ENCODE data around the gene PRTFDC1. TPM values are rescaled to one million over a fixed set of nuclear protein-coding genes. Genes with fewer than 3 reads are reported as not detected.

Gene PRTFDC1
- total and polyA plus RNA-seq, 2 of the 13 experiments (the other 11 are each of a cell fraction or from before 2014, with no cell fraction given): not detected

- TF ChIP-seq, protein P1, sequence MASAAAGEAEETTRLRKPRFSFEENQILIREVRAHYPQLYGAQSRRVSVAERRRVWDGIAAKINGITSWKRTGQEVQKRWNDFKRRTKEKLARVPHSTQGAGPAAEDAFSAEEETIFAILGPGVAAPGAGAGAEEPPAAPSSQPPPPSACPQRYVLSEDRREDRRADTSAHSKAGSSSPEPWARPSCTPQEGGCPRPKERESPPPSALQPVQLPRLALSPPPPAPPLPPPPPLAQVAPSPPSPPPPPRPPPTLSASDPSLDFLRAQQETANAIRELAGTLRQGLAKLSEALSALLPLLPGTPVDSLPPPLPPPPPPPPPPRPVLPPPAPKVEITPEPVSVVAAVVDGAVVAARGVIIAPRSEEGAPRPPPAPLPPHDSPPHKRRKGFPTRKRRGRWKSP (CRISPR knock-in tag; IDR thresholded peaks at IDR 0.05): no peak
- no peak for TF ChIP-seq ZNF703 (CRISPR knock-in tag; IDR thresholded peaks at IDR 0.05; ENCODE audit: borderline replicate concordance)
Observed at GRCh38 chr10:24865783-24866182, 86.6 kb downstream of the PRTFDC1 start (continued).

- no peak for ATAC-seq
- Histone ChIP-seq H3K36me3 (replicated peaks in 1 of 2; ENCODE audit: control insufficient read depth in 1 of 2, insufficient read depth in 2 of 2, low read length in 2 of 2) (no peaks in the 10 kb centered on the region), H3K4me2 (ENCODE audit: low read depth, low read length) (no peak overlapping the region), H2AFZ (ENCODE audit: low read length) (no peak overlapping the region), H3K9me3 (ENCODE audit: low read length) (no peaks in the 10 kb centered on the region), H3K79me2 (ENCODE audit: insufficient read depth, low read length) (no peaks in the 10 kb centered on the region), H3K4me1 (ENCODE audit: insufficient read depth, low read length) (no peaks in the 10 kb centered on the region), H3K27me3 (ENCODE audit: control insufficient read depth in 1 of 2, insufficient read depth in 2 of 2, low read length in 2 of 2) (peaks cover 2 to 7% of the 10 kb centered on the region in 2 experiments; a peak in 1 of 5 replicates), H3K27ac (ENCODE audit: extremely low read length, insufficient read depth, low read length) (no peak overlapping the region), H3K9ac (ENCODE audit: insufficient read depth, low read depth, low read length) (no peak overlapping the region), H4K20me1 (ENCODE audit: insufficient read depth, low read length) (no peaks in the 10 kb centered on the region), H3K4me3 (replicated peaks in 1 of 3; ENCODE audit: insufficient read depth in 1 of 3, low read depth in 2 of 3, low read length in 3 of 3) (no peak overlapping the region)
- no peak for TF ChIP-seq REXO4 (CRISPR knock-in tag; IDR thresholded peaks at IDR 0.05; ENCODE audit: borderline replicate concordance)
- no peak for TF ChIP-seq ZNF558 (CRISPR knock-in tag; IDR thresholded peaks at IDR 0.05; ENCODE audit: borderline replicate concordance)
- TF ChIP-seq MED1 (CRISPR knock-in tag; IDR thresholded peaks at IDR 0.05): no peak
- TF ChIP-seq ONECUT2 (CRISPR knock-in tag; IDR thresholded peaks at IDR 0.05): no peak
- TF ChIP-seq ZNF660 (CRISPR knock-in tag; IDR thresholded peaks at IDR 0.05; ENCODE audit: borderline replicate concordance, low read depth): no peak
- TF ChIP-seq E2F2 (CRISPR knock-in tag; IDR thresholded peaks at IDR 0.05; ENCODE audit: borderline replicate concordance): no peak
- no peak for TF ChIP-seq PAWR (CRISPR knock-in tag; IDR thresholded peaks at IDR 0.05; ENCODE audit: borderline replicate concordance)
- TF ChIP-seq ZNF10 (CRISPR knock-in tag; IDR thresholded peaks at IDR 0.05; ENCODE audit: borderline replicate concordance, low read depth): no peak
- in situ Hi-C loops (cut with HindIII; ENCODE audit: extremely low pct_ligation_motif_present, low pct_unique_long_range_greater_than_20kb) (no loop called here), intact Hi-C loops (cut with micrococcal nuclease; ENCODE audit: unreplicated experiment) (no loop called here)
- no peak for DNase-seq (ENCODE audit: low spot score)
- CTCF ChIA-PET (ENCODE audit: low intra/inter-chr PET ratio, low total read pairs): no interaction called here
- POLR2A ChIA-PET: no interaction called here
- WGBS (ENCODE audit: low lambda C conversion rate): 16% methylated on average over 3 of the region's 3 CpGs
- no peak for FAIRE-seq
- no TSS peak for BruUV-seq (replicated peaks)
Observed at GRCh38 chr10:24862589-24862988, 89.8 kb downstream of the PRTFDC1 start.
